ENCODE results near the gene ZNF407. TPM values are rescaled to one million over a fixed set of nuclear protein-coding genes. Genes with fewer than 3 reads are reported as not detected.

ZNF407 gene
- total RNA-seq, 1 donor from 2014 or later, result 14.2 TPM

DNA sequence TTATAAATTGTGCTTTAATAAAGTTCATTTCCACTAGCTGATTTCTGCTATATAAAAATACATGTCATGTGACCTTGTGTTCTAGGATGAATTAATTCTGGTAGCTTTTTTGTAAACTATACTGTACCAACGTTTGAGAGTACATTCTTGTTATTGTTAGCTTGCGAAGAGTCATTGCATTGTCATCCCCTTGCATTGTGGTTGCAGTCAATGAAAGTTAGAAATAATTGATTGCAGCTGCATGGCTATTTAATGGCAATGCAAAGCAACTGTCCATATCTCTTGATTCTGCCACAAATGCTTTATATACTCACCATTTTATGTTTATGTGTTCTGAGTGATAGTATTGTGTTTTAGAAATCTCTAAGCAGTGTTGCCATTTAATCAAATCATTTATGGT, 91.6 kb downstream of the ZNF407 start:
- no peak for DNase-seq (ENCODE audit: extremely low spot score, unreplicated experiment)
- Mint-ChIP-seq H3K36me3 (ENCODE audit: unreplicated experiment) (peaks cover 12% of the 10 kb centered on the region), H3K27me3 (ENCODE audit: unreplicated experiment) (no peaks in the 10 kb centered on the region), H3K27ac (ENCODE audit: unreplicated experiment) (peak overlapping the region; percentile 47), H3K4me3 (ENCODE audit: unreplicated experiment) (no peak overlapping the region), H3K4me1 (ENCODE audit: unreplicated experiment) (peaks cover 19% of the 10 kb centered on the region), H3K9me3 (ENCODE audit: unreplicated experiment) (peaks cover 3% of the 10 kb centered on the region)
- TF ChIP-seq, protein P1, sequence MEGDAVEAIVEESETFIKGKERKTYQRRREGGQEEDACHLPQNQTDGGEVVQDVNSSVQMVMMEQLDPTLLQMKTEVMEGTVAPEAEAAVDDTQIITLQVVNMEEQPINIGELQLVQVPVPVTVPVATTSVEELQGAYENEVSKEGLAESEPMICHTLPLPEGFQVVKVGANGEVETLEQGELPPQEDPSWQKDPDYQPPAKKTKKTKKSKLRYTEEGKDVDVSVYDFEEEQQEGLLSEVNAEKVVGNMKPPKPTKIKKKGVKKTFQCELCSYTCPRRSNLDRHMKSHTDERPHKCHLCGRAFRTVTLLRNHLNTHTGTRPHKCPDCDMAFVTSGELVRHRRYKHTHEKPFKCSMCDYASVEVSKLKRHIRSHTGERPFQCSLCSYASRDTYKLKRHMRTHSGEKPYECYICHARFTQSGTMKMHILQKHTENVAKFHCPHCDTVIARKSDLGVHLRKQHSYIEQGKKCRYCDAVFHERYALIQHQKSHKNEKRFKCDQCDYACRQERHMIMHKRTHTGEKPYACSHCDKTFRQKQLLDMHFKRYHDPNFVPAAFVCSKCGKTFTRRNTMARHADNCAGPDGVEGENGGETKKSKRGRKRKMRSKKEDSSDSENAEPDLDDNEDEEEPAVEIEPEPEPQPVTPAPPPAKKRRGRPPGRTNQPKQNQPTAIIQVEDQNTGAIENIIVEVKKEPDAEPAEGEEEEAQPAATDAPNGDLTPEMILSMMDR (IDR thresholded peaks at IDR 0.05), result no peak

- Mint-ChIP-seq H3K9me3 (ENCODE audit: unreplicated experiment) (peaks cover 3% of the 10 kb centered on the region), H3K36me3 (ENCODE audit: unreplicated experiment) (peaks cover 3% of the 10 kb centered on the region), H3K27ac (ENCODE audit: unreplicated experiment) (no peak overlapping the region), H3K27me3 (ENCODE audit: unreplicated experiment) (no peaks in the 10 kb centered on the region), H3K4me1 (ENCODE audit: unreplicated experiment) (peaks cover 19% of the 10 kb centered on the region), H3K4me3 (ENCODE audit: unreplicated experiment) (no peak overlapping the region)
- DNase-seq (ENCODE audit: extremely low spot score, unreplicated experiment), result no peak
- TF ChIP-seq, protein P1 (IDR thresholded peaks at IDR 0.05), result no peak
Measured at GRCh38 chr18:74692367-74693013, 94.8 kb downstream of the ZNF407 start.

- Mint-ChIP-seq H3K36me3 (ENCODE audit: unreplicated experiment) (peaks cover 3% of the 10 kb centered on the region), H3K27ac (ENCODE audit: unreplicated experiment) (no peak overlapping the region), H3K4me1 (ENCODE audit: unreplicated experiment) (peaks cover 8% of the 10 kb centered on the region), H3K27me3 (ENCODE audit: unreplicated experiment) (no peaks in the 10 kb centered on the region), H3K9me3 (ENCODE audit: unreplicated experiment) (no peaks in the 10 kb centered on the region), H3K4me3 (ENCODE audit: unreplicated experiment) (no peak overlapping the region)
- no peak for DNase-seq (ENCODE audit: extremely low spot score, unreplicated experiment)
- TF ChIP-seq, protein P1 (IDR thresholded peaks at IDR 0.05), result no peak
Measured at GRCh38 chr18:74694436-74694835, 96.8 kb downstream of the ZNF407 start.

- Mint-ChIP-seq H3K4me1 (ENCODE audit: unreplicated experiment) (peaks cover 5% of the 10 kb centered on the region), H3K36me3 (ENCODE audit: unreplicated experiment) (peaks cover 3% of the 10 kb centered on the region), H3K9me3 (ENCODE audit: unreplicated experiment) (no peaks in the 10 kb centered on the region), H3K27ac (ENCODE audit: unreplicated experiment) (no peak overlapping the region), H3K4me3 (ENCODE audit: unreplicated experiment) (no peak overlapping the region), H3K27me3 (ENCODE audit: unreplicated experiment) (no peaks in the 10 kb centered on the region)
- no peak for DNase-seq (ENCODE audit: extremely low spot score, unreplicated experiment)
- TF ChIP-seq, protein P1 (IDR thresholded peaks at IDR 0.05), result no peak
Measured at GRCh38 chr18:74695170-74695569, 97.5 kb downstream of the ZNF407 start.

DNA sequence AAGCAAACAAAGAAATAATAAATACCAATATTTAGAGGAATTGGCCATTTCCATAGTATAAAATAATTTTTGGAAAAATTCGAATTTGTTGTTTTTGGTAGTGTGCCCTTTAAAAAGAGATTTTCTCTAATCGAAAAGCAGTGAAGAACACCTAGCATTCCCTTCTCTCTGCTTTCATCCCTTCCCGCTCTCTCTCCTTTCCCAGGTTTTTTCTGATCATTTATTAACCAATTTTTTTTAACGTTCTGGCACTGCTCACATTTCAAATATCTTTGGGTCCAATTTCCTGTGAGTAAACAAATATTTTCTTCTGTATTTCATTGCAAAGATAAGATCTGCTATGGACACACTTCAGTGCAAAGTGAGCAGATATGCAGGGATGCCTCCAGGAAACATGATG, 101.2 kb downstream of the ZNF407 start:
- DNase-seq (ENCODE audit: extremely low spot score, unreplicated experiment), result no peak
- no peak overlapping the region for H3K27ac Mint-ChIP-seq (ENCODE audit: unreplicated experiment)
- no peaks in the 10 kb centered on the region for H3K9me3 Mint-ChIP-seq (ENCODE audit: unreplicated experiment)
- H3K4me3 Mint-ChIP-seq (ENCODE audit: unreplicated experiment), result no peak overlapping the region
- TF ChIP-seq, protein P1 (IDR thresholded peaks at IDR 0.05), result no peak
- peaks cover 3% of the 10 kb centered on the region for H3K36me3 Mint-ChIP-seq (ENCODE audit: unreplicated experiment)
- no peaks in the 10 kb centered on the region for H3K27me3 Mint-ChIP-seq (ENCODE audit: unreplicated experiment)
- H3K4me1 Mint-ChIP-seq (ENCODE audit: unreplicated experiment), result no peaks in the 10 kb centered on the region
